ENCODE measurements around the gene ANKS3.

Gene ANKS3

DNA sequence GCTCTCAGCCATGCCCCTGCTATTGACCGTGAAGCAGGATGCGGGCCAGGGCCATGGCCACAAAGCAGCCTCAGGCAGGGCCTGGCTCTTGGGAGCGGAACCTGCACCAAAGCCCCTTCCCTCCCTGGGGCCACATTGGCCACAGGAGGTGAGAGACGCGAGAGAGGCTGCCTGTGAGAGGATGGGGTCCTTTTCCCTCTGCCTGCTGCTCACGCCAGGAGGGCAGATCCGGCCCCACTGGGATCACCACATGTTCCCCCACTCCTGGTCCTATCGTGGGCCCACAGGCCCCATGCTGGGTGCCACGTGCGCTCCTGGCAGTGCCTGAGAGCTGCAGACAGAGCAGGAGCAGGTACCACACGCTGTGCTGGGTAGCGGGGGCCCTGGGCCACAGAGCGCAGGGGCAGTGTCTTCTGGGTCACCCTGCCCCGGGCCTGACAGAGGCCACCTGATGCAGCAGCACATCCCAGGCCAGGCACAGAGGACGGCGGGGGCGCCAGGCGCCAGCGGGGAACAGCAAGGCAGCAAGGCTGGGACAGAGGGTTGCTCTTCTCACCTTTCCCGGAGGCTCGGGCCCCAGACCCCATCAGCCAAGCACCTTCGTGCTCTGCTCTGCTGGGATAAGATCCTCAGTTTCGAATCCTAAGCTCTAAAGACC is 49.9 kb downstream of the ANKS3 start:
- no peak for DNase-seq (ENCODE audit: low spot score)

DNA sequence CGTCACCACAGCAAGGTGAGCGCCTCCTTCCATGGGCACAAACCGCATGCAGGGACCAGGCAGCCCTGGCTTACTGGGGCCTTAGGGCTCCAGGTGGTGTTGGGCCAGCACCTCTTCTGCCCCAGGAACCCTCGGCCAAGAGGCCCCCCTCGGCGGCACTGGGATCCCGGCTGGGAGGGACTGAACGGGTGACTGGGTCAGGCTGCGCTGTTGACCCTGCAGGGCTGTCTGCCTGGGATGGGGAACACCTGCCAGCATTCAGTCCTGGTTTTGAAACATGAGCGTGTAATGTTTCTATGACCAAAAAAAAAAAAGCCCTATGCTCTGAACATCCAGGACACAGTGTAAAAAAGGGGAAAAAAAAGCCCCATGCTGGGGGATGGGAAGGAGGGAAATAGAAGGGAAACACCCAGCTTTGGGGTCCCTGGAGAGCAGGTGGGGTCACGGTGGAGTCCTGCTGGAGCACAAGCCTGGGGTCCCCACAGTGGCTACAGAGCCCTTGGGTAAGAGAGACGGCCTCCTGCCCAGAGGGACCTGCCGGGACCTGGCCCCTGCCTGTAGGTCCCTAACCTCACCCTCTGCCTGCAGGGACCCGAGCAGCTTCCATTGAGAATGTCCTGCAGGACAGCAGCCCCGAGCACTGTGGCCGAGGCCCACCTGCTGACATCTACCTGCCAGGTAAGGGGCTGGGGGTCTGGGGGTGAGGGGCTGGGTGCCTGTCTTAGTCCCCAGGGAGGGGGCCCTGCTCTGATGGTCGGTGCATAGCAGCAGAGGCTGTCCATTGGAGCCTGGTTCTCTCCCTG is 50.6 kb downstream of the ANKS3 start:
- no peak for DNase-seq (ENCODE audit: low spot score)

DNA sequence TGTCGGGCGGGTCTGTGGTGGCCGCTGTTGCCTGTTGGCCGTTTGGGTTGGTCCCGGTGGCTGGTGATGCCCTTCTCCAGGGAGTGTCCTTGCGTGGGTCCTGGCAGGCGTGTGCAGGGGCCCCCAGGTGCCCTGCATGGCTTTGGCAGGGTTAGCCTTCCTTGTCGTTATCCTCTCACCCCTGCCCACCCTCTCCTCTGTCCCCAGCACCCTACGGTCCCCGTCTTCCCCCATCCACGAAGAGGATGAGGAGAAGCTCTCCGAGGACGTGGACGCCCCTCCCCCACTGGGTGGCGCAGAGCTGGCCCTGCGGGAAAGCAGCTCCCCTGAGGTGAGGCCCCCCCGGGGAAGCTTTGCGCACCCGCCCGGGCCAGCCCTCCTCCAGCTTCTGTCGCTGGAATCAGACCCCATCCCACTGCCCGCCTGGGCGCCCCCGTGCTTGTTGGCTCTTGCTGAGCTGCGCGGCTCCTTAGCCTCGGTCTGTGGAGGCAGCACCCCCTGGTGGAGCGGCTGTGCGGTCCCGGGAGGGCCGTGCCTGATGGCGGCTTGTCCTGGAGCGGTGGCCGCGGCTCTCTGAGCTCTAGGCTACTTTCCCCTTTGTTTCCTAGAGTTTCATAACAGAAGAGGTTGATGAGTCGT is 51.3 kb downstream of the ANKS3 start:
- DNase-seq (ENCODE audit: low spot score) = no peak

DNA sequence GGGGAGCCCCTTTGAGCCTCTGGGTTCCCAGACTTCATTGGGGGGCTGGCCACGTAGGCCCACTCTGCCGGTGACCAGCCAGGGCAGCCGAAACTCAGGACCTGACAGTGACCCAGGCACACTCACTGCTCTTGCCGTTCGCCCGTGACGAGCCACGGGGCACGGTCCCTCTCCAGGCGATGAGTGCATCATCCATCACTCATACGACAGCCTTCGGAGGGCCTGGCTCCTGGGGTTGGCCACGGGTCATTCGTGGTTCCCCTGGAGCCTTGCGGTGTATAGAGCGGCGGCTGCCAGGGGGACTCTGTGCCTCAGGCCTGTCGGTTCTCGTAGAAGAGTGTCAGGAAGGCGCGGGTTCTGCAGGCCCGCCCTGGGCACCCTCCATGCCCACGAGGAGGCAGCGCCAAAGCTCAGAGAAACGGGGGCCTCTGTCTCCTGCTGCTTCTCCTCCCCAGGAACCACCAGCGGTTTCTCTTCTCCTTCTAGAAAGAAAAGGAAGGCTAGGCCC is 51.9 kb downstream of the ANKS3 start:
- no peak for DNase-seq (ENCODE audit: low spot score)

DNA sequence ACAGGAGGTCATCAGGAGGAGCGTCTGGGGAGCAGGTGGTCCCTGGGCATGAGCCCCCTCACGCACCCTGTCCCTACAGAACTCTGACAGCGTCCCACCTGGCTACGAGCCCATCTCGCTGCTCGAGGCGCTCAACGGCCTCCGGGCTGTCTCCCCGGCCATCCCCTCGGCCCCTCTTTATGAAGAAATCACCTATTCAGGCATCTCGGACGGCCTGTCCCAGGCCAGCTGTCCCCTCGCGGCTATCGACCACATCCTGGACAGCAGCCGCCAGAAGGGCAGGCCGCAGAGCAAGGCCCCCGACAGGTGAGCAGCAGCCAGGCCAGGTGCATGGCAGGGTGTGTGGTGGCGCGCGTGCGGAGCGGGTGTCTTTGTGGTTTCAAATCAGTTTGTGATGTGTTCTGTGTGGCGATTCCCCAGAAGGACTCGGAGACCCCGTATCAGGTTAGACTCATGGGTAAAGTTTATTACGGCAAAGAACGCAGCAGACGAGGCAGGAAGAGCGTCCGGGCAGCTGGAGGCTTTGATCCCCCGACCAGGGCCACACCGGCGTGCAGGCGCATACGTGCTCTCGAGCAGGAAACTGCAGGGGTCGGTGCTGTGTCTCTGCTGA is 52.5 kb downstream of the ANKS3 start:
- DNase-seq (ENCODE audit: low spot score) = no peak

DNA sequence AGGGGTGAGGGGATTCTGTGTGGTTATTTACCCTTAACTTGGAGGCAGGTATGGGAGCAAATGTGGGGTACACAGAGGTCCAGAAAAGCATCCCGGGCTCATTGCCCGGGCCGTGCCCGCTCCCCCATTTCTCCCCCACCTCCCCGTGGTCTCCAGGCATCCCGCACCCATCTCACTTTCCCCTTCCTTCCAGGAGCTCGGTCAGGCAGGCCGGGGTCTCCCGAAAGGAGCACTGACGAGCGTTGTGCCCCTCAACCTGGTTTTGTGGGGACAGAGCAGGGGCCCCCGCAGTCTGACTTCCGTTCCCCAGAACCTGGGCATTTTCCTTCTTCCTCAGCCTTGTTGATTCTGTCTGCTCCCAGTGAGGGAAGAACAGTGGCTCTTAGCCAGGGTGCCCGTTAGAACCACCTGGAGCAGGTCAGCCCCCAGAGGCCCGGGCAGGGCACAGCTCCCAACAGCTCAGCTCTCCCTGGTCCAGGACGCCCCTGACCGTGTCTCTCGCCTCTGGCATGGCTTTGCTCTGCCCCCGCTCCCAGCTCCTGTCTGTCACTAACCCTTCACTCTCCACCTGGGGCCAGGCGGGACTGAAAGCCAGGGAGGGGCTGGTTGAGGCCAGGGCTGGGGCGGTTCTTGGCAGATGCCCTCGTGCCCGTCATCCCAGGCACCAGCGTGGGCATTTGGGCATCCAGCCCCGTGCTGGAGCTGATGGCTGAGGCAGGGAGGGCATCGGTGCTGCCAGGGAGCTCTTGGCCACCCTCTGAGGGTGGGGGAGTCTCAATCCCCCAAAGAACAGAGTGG is 53.2 kb downstream of the ANKS3 start:
- no peak for DNase-seq (ENCODE audit: low spot score)

DNA sequence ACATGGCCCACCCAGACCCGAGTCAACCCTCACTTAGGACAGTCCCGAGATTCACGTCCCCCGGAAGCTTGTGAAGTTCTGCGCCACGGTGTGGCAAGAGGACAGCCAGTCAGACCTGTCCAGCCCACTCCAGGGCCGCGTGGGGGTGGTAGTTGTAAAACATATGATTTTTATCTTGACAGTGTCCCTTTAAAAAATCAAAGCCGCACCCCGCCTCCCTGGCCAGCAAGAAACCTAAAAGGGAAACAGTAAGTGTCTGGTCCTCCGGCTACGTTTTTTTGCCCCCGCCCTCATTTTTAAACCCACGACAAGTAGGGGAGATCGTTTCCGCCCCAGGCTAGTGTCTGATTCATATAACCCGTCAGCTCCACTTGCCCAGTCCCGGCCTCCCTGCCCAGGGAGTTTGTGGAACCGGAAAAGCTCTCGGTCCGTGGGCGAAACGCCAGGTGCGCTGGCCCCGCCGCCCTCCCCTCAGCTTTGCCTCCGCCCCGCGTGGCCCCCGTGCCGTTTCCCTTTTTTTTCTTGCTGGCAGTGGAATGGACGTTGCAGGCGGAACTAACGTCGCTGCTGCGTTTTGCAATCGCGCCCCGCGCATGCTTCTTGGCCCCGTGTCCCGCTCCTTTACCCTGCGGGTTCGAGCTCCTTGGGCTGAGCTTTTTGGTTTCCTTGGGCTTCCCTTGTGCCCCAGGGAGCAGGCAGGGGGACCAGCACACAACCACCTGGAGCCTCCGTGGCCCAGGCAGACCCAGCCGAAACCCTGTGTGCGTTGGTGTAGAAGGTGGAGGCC is 54.0 kb downstream of the ANKS3 start:
- no peak for DNase-seq (ENCODE audit: low spot score)

DNA sequence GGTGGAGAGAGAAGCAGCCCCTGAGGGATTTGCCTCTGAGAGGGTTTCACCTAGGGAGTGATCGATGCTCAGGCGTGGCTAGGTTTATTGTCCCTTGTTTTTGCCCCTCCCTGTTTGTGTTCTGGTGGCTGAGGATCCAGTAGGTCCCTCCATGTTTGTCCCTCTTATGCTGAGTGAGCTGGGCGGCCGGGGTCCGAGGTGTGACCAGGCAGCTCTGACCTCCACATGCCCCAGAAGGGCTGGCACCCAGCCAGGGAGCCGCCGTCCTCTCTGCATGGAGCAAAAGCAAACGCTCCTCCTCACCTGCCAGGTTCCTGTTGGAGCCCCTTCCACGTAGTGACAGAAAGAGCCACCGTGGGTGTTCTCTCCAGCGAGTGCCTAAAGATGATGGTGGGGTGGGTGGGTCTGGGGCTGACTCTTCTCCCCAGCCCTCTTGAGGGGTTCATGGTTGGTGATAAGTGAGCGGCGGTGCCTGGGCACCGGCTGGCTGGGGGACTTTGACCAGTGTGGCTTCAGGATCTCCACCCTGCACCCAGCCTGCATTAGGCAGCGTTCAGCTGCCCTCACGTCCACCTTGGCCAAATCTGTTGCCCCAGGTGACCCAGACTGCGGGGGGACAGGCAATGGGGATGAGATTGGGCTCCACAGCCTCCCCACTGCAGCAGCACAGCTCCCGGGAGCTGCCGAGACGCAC is 54.8 kb downstream of the ANKS3 start:
- DNase-seq (ENCODE audit: low spot score) = no peak

DNA sequence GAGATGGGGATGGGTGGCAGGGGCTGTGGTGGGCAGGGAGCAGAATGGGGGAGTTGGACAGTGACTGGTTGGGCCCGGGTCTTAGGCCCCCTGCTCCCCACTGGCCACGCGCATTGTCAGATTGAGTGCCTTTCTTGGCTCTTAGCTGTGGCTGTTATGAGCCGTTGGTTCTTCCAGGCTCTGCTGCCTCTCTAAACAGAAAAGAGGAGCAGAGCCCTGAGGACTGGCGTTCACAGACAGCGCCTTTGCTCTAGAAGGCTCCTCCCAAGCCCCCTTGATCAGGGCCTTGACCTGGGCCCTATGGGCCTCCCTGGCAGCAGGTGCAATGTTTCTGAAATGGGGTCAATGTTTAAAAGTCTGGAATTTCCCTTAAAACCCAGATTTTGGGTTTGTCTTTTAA is 55.5 kb downstream of the ANKS3 start:
- no peak for DNase-seq (ENCODE audit: low spot score)

DNA sequence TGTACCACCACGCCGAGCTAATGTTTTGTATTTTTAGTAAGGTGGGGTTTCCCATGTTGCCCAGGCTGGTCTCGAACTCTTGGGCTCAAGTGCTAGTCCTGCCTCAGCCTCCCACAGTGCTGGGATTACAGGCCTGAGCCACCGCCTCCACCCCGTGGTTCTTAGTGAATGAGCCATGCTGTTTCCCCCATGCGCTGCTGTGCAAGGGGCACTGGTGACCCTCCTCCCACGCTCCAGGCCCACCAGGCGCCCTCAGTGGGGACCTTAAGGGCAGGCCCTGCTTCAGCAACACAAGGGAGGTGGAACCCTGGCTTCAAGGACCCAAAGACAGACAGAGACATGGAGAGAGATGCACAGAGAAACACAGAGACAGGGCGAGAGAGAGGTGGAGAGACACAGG is 56.1 kb downstream of the ANKS3 start:
- DNase-seq (ENCODE audit: low spot score) = no peak

DNA sequence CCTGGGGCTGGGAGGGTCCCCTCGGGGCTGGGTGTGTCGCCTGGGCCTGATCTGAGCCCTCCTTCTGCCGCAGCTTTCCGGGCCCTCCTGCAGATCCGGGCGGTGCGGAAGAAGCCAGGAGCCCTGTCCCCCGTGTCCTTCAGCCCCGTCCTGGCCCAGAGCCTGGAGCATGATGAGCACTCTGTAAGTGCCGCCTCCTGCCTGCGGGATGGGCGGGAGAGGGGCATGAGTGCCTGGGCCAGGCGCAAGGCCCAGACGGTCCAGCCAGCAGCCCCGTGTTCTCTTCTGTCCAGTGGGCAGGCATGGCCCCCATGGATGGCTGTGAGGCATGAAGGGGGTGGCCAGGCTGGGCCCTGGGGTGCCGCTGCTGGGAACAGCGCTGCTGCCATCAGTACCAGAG is 56.7 kb downstream of the ANKS3 start:
- no peak for DNase-seq (ENCODE audit: low spot score)

DNA sequence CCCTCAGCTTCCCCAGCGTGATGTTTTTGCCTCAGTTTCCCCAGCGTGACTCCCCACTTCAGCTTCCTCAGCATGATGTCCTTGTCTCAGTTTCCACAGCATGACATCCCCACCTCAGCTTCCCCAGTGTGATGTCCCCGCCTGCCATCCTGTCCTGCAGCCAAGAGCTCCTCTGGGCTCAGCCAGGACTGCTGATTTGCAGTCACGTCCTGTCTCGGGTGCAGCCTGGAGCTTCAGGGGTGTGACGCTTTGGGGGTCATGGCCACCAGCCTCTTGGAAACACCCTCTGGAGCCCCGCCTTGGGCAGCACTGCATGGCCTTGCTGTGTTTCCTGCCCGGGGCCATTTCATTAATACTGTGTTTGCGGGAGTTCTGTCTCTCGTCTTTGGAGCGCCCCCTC is 57.2 kb downstream of the ANKS3 start:
- DNase-seq (ENCODE audit: low spot score) = no peak

DNA sequence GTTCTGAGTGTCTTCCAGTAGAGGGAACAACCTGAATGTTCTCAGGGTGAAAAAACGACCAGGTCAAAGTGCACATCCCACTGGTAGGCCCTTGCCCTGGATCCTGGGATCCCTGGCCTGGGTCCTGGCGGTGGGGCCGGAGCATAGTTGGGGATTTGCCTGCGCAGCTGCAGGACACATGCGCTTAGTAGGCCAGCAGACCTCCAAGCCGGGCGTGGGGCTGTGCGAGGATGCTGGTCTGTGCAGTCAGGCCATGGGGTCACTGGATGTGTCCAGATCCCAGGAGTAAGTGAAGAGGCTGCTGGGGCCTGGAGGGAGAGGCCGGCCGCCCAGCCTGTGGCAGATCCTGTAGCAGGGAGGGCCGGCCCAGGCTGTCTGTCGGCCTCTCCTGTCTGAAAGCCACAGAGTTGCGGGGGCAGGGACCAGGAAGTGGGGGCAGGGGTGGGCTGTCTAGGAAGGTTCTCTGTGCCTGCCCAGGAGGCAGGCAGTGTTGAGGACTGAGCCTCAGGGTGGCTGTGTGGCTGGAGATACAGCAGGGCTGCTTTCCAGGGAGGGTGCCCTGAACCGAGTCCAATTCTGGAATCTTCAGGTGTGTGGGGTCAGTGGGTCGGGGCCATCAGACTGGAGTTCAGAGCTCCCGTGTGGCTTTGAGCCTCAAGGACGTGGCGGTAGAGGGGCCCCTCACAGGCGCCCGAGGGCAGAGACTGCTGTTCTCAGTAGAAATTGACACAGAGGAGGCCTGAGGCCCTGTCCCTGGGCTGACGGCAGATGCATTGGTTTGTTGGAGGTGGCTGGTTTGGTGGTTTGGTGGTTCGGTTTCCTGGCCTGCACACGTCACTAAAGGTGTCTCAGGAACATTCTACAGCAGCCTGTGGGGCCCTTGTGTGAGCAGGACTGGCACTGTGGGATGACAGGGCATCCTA is 57.9 kb downstream of the ANKS3 start:
- no peak for DNase-seq (ENCODE audit: low spot score)

DNA sequence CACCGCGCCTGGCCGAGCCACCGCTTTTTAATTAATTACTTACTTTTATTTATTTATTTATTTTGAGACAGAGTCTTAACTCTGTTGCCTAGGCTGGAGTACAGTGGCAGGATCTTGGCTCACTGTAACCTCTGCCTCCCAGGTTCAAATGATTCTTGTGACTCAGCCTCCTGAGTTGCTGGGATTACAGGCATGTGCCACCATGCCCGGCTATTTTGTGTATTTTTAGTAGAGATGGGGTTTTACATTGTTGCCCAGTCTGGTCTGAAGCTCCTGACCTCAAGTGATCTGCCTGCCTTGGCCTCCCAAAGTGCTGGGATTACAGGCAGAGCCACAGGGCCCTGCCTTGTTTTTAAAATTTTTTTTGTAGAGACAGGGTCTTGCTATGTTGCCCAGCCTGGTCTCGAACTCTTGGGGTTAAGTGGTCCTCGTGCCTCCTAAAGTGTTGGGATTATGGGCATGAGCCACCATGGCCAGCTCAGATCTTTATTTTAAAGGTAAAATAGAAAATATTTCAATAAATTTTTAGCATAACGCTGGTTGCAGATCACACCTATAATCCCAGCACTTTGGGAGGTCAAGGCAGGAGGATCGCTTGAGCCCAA is 59.0 kb downstream of the ANKS3 start:
- DNase-seq (ENCODE audit: low spot score) = no peak

DNA sequence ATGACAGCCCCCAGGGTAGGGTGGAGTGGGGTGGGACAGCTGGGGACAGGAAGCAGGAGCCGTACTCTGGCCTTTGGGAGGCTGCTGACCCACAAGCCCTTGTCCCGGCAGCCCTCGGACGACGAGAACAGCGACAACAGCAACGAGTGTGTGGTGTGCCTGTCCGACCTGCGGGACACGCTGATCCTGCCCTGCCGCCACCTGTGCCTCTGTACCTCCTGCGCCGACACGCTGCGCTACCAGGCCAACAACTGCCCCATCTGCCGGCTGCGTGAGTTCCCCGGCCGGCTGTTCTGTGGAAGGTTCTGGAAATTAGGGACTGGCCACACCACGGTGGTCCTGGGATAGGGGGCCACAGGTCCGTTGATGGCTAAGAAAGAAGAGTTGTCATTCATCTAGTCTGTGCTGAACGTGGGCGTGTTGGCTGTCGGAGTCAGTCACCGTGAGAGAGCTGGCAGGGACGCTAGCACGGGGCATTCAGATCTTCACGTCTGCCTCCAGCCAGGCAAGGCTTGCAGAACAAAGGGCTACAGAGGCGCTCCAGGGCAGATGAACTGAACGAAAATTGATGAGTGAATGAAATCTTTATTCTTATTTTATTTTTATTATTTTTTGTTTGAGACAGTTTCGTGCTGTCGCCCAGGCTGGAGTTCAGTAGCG is 60.6 kb downstream of the ANKS3 start:
- DNase-seq (ENCODE audit: low spot score) = no peak

DNA sequence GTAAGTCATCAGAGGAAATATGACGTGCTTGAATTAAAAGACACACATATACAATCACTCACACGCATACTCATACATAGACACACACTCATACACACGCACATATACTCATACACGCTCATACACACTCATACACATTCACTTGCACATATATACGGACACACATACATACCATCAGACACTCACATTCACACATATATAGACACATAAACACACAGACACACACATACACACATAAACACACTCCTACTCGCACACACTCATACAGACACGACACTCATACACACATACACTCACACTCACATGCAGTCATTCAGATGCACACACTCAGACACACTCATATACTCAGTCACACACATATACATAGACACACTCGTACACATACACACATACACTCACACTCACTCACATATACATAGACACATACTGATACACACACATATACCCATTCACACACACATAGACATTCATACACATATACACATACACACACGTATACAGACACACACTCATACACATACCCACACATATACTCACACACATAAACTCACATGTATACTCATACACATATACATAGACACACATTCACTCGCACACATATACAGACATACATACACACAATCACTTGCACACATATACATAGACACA is 65.6 kb downstream of the ANKS3 start:
- no peak for DNase-seq (ENCODE audit: low spot score)

DNA sequence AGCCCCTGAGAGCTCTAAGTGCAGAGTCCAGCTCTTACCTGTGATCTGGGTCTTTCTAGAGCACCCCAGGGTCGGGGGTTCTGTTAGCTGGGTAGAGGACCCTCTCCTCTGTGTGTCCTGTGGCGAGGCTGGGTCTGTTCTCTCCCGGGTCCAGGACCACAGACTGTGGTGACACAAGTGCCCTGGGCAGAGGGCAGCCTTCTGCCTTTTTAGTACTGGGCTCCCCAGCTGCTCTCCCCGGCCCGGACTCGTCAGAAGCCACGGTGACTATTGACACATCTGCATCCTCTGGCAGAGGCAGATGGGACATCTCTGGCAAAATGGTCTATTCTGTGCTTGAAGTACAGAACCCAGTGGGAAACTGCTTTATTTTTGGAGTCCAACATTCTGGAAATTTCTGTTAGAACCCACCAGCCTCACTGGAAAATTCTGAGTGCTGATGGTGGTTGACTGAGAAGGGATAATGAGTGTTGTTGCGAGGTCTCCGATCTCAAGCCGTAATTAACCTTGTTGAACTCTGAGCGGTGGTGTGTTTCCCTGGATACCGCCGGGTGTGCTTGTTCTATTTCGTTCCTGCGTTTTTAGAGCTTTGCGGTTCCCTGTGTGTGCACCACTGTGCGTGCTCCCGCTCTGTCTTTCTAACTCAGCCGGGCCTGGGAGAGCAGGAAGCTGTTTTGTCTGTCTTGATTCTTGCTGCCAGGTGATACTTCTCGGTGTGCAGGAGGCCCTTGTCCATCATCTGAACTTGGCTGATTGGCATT is 66.7 kb downstream of the ANKS3 start:
- DNase-seq (ENCODE audit: low spot score) = no peak

Measured in putamen (tissue), 1 donor.